HEK293 (cell line): ENCODE measurements around the gene PPP4R4.

Source experiments
- KLF7 ChIP-seq: fragments of 450-650 bp; formaldehyde crosslinking; IDR thresholded peaks from 2 replicates; pipeline ENCODE4 v1.5.1; 2016; ENCODE audit warnings: missing biosample characterization, missing genetic modification characterization, borderline replicate concordance
- KLF8 ChIP-seq: fragments of 450-650 bp; formaldehyde crosslinking; IDR thresholded peaks from 2 replicates; pipeline ENCODE4 v1.5.1; 2016; ENCODE audit warnings: missing biosample characterization, missing genetic modification characterization
- ZNF223 ChIP-seq: fragments of 450-650 bp; formaldehyde crosslinking; IDR thresholded peaks from 2 replicates; pipeline ENCODE4 v1.5.1; 2016; ENCODE audit warnings: missing biosample characterization, missing genetic modification characterization
- ZNF23 ChIP-seq: fragments of 450-650 bp; formaldehyde crosslinking; IDR thresholded peaks from 2 replicates; pipeline ENCODE4 v1.5.1; 2016; ENCODE audit warnings: missing biosample characterization, missing genetic modification characterization, borderline replicate concordance
- ZNF585B ChIP-seq: fragments of 450-650 bp; formaldehyde crosslinking; IDR thresholded peaks from 2 replicates; pipeline ENCODE4 v1.5.1; 2016; ENCODE audit warnings: missing biosample characterization, missing genetic modification characterization
- TF ChIP-seq, protein P1 (sequence below): sonication (generic); formaldehyde crosslinking; IDR thresholded peaks from 2 replicates; pipeline ENCODE4 v1.8.1; 2022; ENCODE audit warnings: mild to moderate bottlenecking, moderate library complexity, missing genetic modification reagents
- TF ChIP-seq, protein P2 (sequence below): IDR thresholded peaks from 2 replicates; pipeline ENCODE4 v1.6.1; 2011; ENCODE audit warnings: mild to moderate bottlenecking, low read depth, low read length, borderline replicate concordance
- TF ChIP-seq, protein P3 (sequence below): fragments of 450-650 bp; formaldehyde crosslinking; IDR thresholded peaks from 2 replicates; pipeline ENCODE4 v1.5.1; 2016; ENCODE audit warnings: missing biosample characterization, missing genetic modification characterization

DNA sequence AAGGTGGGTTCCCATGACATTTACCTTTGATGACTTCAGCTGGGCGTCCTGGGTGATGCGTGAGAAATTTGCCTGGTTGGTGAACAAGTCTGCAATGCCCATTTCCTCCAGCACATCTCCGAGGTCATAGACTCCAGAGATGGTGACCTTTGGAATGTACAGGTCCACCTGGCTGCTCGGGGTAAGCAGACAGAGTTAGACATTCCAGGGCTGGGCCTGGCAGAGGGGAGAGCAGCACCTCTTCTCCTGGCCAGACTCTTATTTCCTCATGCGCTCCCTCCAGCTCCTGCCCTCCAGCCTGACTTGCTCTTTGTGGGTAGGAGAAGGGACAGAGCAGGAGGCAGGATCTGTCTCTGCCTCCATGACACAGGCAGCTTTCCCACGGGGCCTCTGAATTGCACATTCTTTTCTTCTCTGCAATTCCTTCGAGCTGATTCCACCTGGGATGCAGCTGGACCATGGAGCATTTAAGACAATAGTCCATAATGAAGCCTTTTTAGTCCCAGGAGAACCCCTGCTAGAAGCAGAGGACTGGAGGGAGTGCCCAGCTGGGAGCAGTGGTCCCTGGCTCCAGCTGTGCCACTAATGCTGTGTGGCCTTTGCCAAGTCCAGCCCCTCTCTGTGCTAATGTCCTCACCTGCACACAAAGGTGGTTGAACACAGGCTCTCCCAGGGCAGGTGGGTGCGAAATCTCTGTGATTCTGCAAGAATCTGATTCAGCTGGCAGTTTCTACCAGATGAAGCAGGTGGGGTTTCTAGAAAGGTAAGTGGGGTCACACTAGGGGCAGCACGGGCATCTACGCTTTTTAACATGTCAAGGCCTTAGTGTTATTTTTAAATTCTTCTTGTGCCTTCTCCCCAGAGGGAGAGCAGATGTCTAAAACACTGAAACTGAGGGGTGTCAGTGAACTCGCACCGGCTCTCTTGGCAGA, 132.2 kb downstream of the PPP4R4 start:
- TF ChIP-seq ZNF223 (no peak), KLF7 (tag by site-specific recombination) (no peak), ZNF23 (tag by site-specific recombination) (no peak), ZNF585B (tag by site-specific recombination) (no peak), KLF8 (no peak)
- TF ChIP-seq, protein P1, sequence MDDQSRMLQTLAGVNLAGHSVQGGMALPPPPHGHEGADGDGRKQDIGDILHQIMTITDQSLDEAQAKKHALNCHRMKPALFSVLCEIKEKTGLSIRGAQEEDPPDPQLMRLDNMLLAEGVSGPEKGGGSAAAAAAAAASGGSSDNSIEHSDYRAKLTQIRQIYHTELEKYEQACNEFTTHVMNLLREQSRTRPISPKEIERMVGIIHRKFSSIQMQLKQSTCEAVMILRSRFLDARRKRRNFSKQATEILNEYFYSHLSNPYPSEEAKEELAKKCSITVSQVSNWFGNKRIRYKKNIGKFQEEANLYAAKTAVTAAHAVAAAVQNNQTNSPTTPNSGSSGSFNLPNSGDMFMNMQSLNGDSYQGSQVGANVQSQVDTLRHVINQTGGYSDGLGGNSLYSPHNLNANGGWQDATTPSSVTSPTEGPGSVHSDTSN, result no peak
- TF ChIP-seq, protein P2, sequence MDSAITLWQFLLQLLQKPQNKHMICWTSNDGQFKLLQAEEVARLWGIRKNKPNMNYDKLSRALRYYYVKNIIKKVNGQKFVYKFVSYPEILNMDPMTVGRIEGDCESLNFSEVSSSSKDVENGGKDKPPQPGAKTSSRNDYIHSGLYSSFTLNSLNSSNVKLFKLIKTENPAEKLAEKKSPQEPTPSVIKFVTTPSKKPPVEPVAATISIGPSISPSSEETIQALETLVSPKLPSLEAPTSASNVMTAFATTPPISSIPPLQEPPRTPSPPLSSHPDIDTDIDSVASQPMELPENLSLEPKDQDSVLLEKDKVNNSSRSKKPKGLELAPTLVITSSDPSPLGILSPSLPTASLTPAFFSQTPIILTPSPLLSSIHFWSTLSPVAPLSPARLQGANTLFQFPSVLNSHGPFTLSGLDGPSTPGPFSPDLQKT, result no peak
- TF ChIP-seq, protein P3, sequence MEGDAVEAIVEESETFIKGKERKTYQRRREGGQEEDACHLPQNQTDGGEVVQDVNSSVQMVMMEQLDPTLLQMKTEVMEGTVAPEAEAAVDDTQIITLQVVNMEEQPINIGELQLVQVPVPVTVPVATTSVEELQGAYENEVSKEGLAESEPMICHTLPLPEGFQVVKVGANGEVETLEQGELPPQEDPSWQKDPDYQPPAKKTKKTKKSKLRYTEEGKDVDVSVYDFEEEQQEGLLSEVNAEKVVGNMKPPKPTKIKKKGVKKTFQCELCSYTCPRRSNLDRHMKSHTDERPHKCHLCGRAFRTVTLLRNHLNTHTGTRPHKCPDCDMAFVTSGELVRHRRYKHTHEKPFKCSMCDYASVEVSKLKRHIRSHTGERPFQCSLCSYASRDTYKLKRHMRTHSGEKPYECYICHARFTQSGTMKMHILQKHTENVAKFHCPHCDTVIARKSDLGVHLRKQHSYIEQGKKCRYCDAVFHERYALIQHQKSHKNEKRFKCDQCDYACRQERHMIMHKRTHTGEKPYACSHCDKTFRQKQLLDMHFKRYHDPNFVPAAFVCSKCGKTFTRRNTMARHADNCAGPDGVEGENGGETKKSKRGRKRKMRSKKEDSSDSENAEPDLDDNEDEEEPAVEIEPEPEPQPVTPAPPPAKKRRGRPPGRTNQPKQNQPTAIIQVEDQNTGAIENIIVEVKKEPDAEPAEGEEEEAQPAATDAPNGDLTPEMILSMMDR (tag by site-specific recombination), result no peak
